ENCODE results near the gene THNSL1. TPM values are rescaled to one million over a fixed set of nuclear protein-coding genes. Genes with fewer than 3 reads are reported as not detected.

Gene THNSL1
- polyA plus RNA-seq, 1 donor from 2014 or later, result 5.1 TPM

DNA sequence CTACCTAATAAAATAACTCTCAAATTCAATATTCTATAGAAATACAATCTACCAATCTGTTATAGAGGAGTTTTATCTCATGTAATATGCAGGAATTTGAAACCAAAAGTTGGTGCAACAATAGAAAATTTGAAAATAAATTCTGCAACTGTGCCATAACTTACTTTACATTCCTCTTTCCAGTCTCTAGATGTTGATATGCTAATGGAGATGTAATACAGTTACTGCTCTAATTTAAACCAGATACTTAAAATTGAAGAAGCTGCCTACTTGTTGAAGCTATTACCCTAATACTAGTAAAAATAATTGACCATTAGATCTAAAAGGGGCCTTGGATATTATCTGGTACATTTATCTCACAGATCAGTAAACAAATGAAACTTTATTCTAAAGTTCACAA is 1.8 kb upstream of the THNSL1 start:
- no peaks in the 10 kb centered on the region for H3K36me3 ChIP-seq (ENCODE audit: insufficient read depth, low read length)
- H3K27ac ChIP-seq (ENCODE audit: low read length), result no peak overlapping the region
- no peaks in the 10 kb centered on the region for H3K9me2 ChIP-seq (ENCODE audit: insufficient read depth, low read length)
- no peaks in the 10 kb centered on the region for H3K27me3 ChIP-seq (ENCODE audit: insufficient read depth, low read depth, low read length)
- TF ChIP-seq RAD21 (conservative IDR thresholded peaks at IDR 0.05), result no peak
- no peak for TF ChIP-seq EP300 (conservative IDR thresholded peaks at IDR 0.05; ENCODE audit: poor library complexity, severe bottlenecking)
- TF ChIP-seq MXI1 (conservative IDR thresholded peaks at IDR 0.05; ENCODE audit: poor library complexity, severe bottlenecking), result no peak
- no peak for TF ChIP-seq POLR2AphosphoS5 (IDR thresholded peaks at IDR 0.05)
- no peak for TF ChIP-seq TAF1 (IDR thresholded peaks at IDR 0.05; ENCODE audit: low read depth)
- no peak for TF ChIP-seq EZH2 (IDR thresholded peaks at IDR 0.05; ENCODE audit: borderline replicate concordance, insufficient read depth, low read length, poor library complexity, severe bottlenecking)
- TF ChIP-seq SMC3 (conservative IDR thresholded peaks at IDR 0.05; ENCODE audit: poor library complexity), result no peak
- TF ChIP-seq, protein P1, sequence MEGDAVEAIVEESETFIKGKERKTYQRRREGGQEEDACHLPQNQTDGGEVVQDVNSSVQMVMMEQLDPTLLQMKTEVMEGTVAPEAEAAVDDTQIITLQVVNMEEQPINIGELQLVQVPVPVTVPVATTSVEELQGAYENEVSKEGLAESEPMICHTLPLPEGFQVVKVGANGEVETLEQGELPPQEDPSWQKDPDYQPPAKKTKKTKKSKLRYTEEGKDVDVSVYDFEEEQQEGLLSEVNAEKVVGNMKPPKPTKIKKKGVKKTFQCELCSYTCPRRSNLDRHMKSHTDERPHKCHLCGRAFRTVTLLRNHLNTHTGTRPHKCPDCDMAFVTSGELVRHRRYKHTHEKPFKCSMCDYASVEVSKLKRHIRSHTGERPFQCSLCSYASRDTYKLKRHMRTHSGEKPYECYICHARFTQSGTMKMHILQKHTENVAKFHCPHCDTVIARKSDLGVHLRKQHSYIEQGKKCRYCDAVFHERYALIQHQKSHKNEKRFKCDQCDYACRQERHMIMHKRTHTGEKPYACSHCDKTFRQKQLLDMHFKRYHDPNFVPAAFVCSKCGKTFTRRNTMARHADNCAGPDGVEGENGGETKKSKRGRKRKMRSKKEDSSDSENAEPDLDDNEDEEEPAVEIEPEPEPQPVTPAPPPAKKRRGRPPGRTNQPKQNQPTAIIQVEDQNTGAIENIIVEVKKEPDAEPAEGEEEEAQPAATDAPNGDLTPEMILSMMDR (IDR thresholded peaks at IDR 0.05; ENCODE audit: poor library complexity, severe bottlenecking), result no peak
- TF ChIP-seq, protein P2, sequence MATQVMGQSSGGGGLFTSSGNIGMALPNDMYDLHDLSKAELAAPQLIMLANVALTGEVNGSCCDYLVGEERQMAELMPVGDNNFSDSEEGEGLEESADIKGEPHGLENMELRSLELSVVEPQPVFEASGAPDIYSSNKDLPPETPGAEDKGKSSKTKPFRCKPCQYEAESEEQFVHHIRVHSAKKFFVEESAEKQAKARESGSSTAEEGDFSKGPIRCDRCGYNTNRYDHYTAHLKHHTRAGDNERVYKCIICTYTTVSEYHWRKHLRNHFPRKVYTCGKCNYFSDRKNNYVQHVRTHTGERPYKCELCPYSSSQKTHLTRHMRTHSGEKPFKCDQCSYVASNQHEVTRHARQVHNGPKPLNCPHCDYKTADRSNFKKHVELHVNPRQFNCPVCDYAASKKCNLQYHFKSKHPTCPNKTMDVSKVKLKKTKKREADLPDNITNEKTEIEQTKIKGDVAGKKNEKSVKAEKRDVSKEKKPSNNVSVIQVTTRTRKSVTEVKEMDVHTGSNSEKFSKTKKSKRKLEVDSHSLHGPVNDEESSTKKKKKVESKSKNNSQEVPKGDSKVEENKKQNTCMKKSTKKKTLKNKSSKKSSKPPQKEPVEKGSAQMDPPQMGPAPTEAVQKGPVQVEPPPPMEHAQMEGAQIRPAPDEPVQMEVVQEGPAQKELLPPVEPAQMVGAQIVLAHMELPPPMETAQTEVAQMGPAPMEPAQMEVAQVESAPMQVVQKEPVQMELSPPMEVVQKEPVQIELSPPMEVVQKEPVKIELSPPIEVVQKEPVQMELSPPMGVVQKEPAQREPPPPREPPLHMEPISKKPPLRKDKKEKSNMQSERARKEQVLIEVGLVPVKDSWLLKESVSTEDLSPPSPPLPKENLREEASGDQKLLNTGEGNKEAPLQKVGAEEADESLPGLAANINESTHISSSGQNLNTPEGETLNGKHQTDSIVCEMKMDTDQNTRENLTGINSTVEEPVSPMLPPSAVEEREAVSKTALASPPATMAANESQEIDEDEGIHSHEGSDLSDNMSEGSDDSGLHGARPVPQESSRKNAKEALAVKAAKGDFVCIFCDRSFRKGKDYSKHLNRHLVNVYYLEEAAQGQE (IDR thresholded peaks at IDR 0.05; ENCODE audit: borderline replicate concordance), result no peak
- no peak overlapping the region for H2AFZ ChIP-seq (ENCODE audit: low read depth, low read length)
- peak overlapping the region; percentile 82 for H3K4me3 ChIP-seq (ENCODE audit: low read length)
- H3K4me2 ChIP-seq (ENCODE audit: low read length), result peak overlapping the region; percentile 85
- H3K9ac ChIP-seq (ENCODE audit: low read length), result no peak overlapping the region
- H3K9me3 ChIP-seq (ENCODE audit: low read length), result no peaks in the 10 kb centered on the region
- H4K20me1 ChIP-seq (ENCODE audit: insufficient read depth), result no peaks in the 10 kb centered on the region
- peaks cover 5% of the 10 kb centered on the region for H3K79me2 ChIP-seq (replicated peaks; ENCODE audit: insufficient read depth, low read length)
- peaks cover 5% of the 10 kb centered on the region for H3F3A ChIP-seq (ENCODE audit: insufficient read depth, low read length, poor library complexity, severe bottlenecking)

DNA sequence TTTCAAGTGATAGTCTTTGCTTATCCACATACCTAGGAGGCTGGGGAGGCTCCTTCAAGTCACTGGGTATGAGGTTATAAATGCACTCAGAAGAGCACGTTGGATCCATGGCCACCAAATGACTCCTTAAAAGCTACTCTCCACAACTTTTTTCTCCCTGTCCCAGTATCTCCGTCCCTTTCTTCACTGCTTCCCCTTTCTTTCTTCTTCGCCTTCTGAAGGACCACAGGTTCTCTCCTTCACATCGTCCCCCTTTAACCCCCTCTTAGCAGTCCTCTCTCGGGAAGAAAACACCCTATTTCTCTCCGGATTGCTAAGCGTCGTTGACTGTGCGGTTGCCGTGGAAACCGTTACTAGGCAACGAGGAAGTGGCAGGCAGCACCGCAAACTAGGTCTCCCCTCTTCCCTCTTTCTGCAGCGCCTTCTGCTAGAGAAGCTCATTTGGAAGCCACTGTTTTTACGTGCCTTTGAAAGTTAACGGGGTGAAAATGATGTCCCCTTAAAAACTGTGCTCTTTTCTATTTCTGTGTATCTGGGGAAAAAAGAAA is 510 bp upstream of the THNSL1 start, which contains the start of gene ENKUR:
Gene ENKUR, minus strand, starts transcription at position 331 of the 548 bp plus-strand sequence. Its CDS starts 222 bp downstream, at position 109.
- Histone ChIP-seq H3K36me3 (ENCODE audit: insufficient read depth, low read length) (no peaks in the 10 kb centered on the region), H3K9me2 (ENCODE audit: insufficient read depth, low read length) (no peaks in the 10 kb centered on the region), H3F3A (ENCODE audit: insufficient read depth, low read length, poor library complexity, severe bottlenecking) (peaks cover 5% of the 10 kb centered on the region), H3K4me2 (ENCODE audit: low read length) (peak within 1 kb of the TSS; percentile 85), H3K4me3 (ENCODE audit: low read length) (peak within 1 kb of the TSS; percentile 82), H3K79me2 (replicated peaks; ENCODE audit: insufficient read depth, low read length) (peaks cover 5% of the 10 kb centered on the region), H3K9ac (ENCODE audit: low read length) (peak within 1 kb of the TSS; percentile 71), H4K20me1 (ENCODE audit: insufficient read depth) (no peaks in the 10 kb centered on the region), H3K27ac (ENCODE audit: low read length) (peak within 1 kb of the TSS; percentile 83), H2AFZ (ENCODE audit: low read depth, low read length) (peak within 1 kb of the TSS; percentile 76), H3K9me3 (ENCODE audit: low read length) (no peaks in the 10 kb centered on the region), H3K27me3 (ENCODE audit: insufficient read depth, low read depth, low read length) (no peaks in the 10 kb centered on the region)
- TF ChIP-seq, protein P2 (IDR thresholded peaks at IDR 0.05; ENCODE audit: borderline replicate concordance), result no peak
- TF ChIP-seq TAF1 (IDR thresholded peaks at IDR 0.05; ENCODE audit: low read depth), result no peak
- TF ChIP-seq MXI1 (conservative IDR thresholded peaks at IDR 0.05; ENCODE audit: poor library complexity, severe bottlenecking), result peak; percentile 93
- TF ChIP-seq EP300 (conservative IDR thresholded peaks at IDR 0.05; ENCODE audit: poor library complexity, severe bottlenecking), result peak; percentile 38
- no peak for TF ChIP-seq POLR2AphosphoS5 (IDR thresholded peaks at IDR 0.05)
- peak; percentile 58 for TF ChIP-seq RAD21 (conservative IDR thresholded peaks at IDR 0.05)
- TF ChIP-seq SMC3 (conservative IDR thresholded peaks at IDR 0.05; ENCODE audit: poor library complexity), result peak; percentile 66
- TF ChIP-seq, protein P1 (IDR thresholded peaks at IDR 0.05; ENCODE audit: poor library complexity, severe bottlenecking), result no peak
